ENCODE measurements around the gene KIF6.

Gene KIF6

GRCh38 chr6:39338397-39338796 is 386.8 kb downstream of the KIF6 start:
- no peak for DNase-seq

GRCh38 chr6:39335780-39336545 is 389.2 kb downstream of the KIF6 start:
- DNase-seq = peak; percentile 30

GRCh38 chr6:39333644-39334438 is 391.4 kb downstream of the KIF6 start:
- DNase-seq = no peak

- DNase-seq = no peak
These were observed 394.7 kb downstream of the KIF6 start for GRCh38 chr6:39330476-39330875.

GRCh38 chr6:39330057-39330456 is 395.2 kb downstream of the KIF6 start:
- no peak for DNase-seq

GRCh38 chr6:39328066-39328465 is 397.1 kb downstream of the KIF6 start:
- DNase-seq = no peak

GRCh38 chr6:39327507-39327906 is 397.7 kb downstream of the KIF6 start:
- DNase-seq = no peak

- DNase-seq = no peak
These were observed 402.8 kb downstream of the KIF6 start, which contains the start of gene KCNK16 for GRCh38 chr6:39322306-39322850. KCNK16 (minus strand) TSS chr6:39322702; CDS start chr6:39322540, 162 bp downstream.

GRCh38 chr6:39321761-39322160 is 403.4 kb downstream of the KIF6 start:
- DNase-seq = no peak

GRCh38 chr6:39320363-39320984 is 404.7 kb downstream of the KIF6 start:
- DNase-seq = no peak

GRCh38 chr6:39319621-39320362 is 405.4 kb downstream of the KIF6 start:
- no peak for DNase-seq

- DNase-seq = no peak
These were observed 408.0 kb downstream of the KIF6 start for GRCh38 chr6:39317256-39317655.

GRCh38 chr6:39314273-39314795 is 410.9 kb downstream of the KIF6 start, which contains the start of gene KCNK17:
KCNK17 (minus strand) TSS chr6:39314419; CDS start chr6:39314320, 99 bp downstream.
- no peak for DNase-seq

- DNase-seq = no peak
These were observed 411.5 kb downstream of the KIF6 start for GRCh38 chr6:39313526-39314272.

- no peak for DNase-seq
These were observed 412.2 kb downstream of the KIF6 start for GRCh38 chr6:39312912-39313525.

GRCh38 chr6:39310542-39310941 is 414.7 kb downstream of the KIF6 start:
- no peak for DNase-seq

GRCh38 chr6:39309942-39310531 is 415.2 kb downstream of the KIF6 start:
- peak; percentile 73 for DNase-seq

GRCh38 chr6:39307462-39307861 is 417.7 kb downstream of the KIF6 start:
- DNase-seq = no peak

GRCh38 chr6:39304951-39305350 is 420.3 kb downstream of the KIF6 start:
- no peak for DNase-seq

GRCh38 chr6:39303425-39304153 is 421.6 kb downstream of the KIF6 start:
- DNase-seq = no peak

Data from activated CD4-positive, alpha-beta T cell treated with anti-CD3 and anti-CD28 coated beads, Interleukin-2, Interleukin-6, amounts not matched to agents 100 ng/mL and 50 ng/mL, durations not matched to agents 16 hours and 8 hours (primary cell).